Erythroblast (primary cell): ENCODE data around the gene EIF4G3.

Experiments
- GATA1 ChIP-seq: IDR thresholded peaks from 2 replicates; pipeline ENCODE4 v1.6.1; 2011; ENCODE audit warnings: low read depth, mild to moderate bottlenecking, control low read depth, low read length, moderate library complexity
- POLR2A ChIP-seq: IDR thresholded peaks from 2 replicates; pipeline ENCODE4 v1.6.1; 2011; ENCODE audit warnings: mild to moderate bottlenecking, low read length

DNA sequence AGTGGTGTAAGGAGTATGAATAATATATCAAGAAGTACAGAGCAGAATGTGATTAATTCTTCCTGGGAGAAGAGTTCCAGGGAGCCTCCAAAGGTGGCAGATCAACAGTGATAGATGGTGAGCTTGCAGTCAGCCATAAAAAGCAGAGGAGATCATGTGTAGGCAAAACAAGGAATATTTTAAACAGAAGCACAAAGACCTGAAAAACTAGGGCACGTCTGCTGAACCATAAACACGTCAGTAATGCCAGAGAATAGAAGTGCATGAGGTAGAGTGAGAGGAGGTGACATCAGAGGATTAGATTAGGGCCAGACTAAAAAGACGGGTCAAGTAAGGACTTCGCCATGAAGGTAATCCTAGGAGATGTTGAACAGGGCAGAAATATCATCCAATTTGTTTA lies 151.8 kb downstream of the EIF4G3 start:
- TF ChIP-seq POLR2A, result no peak
- TF ChIP-seq GATA1, result no peak
